Measurements from ENCODE around the gene NEUROD6.
A peak's percentile ranks its signal among the peaks of the same experiment; 100 is the strongest.

NEUROD6 gene

DNA sequence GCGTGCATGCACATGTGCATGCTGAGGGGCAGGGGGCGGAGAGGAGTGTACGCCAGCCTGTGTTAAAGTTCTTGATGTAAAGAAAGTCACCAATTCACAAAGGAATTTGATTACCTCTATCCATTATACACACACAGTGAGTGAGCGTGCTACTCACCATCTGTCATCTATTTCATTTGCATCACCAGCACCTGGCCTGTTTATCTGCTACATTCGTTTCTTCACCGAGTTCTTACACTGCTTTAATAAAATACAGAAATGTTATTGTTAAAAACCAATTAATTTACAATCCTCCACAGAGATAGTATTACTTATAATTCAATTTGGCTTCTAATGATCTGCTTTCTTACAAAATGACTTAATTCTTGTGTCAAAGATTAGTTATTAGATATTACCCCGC, 32.6 kb downstream of the NEUROD6 start:
- Histone ChIP-seq H3K4me3 (ENCODE audit: low read depth, low read length) (no peak overlapping the region), H3K9me3 (ENCODE audit: control insufficient read depth, insufficient read depth, low read depth, low read length) (no peaks in the 10 kb centered on the region), H3K36me3 (ENCODE audit: control insufficient read depth in 2 of 2, insufficient read depth in 1 of 2, low read length in 2 of 2) (no peaks in the 10 kb centered on the region), H3K4me1 (ENCODE audit: control insufficient read depth, insufficient read depth, low read length) (no peaks in the 10 kb centered on the region), H3K27ac (ENCODE audit: extremely low read depth, low read depth, low read length) (no peak overlapping the region)
- no peak for TF ChIP-seq ZNF16 (tag by site-specific recombination; IDR thresholded peaks at IDR 0.05; ENCODE audit: low read depth)
- no peak for TF ChIP-seq TRIM28 (IDR thresholded peaks at IDR 0.05; ENCODE audit: borderline replicate concordance, low read length)
- TF ChIP-seq ZNF157 (tag by site-specific recombination; IDR thresholded peaks at IDR 0.05) = no peak
- TF ChIP-seq ZFHX2 (tag by site-specific recombination; conservative IDR thresholded peaks at IDR 0.05) = no peak
- no peak for TF ChIP-seq ZNF658 (tag by site-specific recombination; IDR thresholded peaks at IDR 0.05)
- TF ChIP-seq ZNF394 (tag by site-specific recombination; IDR thresholded peaks at IDR 0.05; ENCODE audit: borderline replicate concordance) = no peak
- ChIA-PET POLR2A (no interaction called here), CTCF (no interaction called here)

DNA sequence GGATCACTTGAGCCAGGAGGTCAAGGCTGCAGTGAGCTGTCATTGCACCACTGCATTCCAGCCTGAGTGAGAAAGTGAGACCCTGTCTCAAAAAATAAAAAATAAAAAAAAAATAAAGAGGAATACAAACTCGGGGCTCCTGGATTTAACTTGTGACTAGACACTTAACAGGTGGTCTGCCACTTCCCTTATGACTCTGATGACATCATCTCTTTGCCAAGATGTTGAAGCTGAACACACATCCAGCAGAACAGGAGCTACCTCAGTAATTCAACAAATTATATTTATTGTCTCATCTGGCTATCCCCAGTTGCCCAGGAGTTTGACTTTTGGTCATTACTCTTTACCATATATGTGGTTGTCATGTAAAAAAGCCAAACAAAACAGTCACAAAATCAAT, 35.3 kb downstream of the NEUROD6 start:
- Histone ChIP-seq H3K9me3 (ENCODE audit: control insufficient read depth, insufficient read depth, low read depth, low read length) (no peaks in the 10 kb centered on the region), H3K36me3 (ENCODE audit: control insufficient read depth in 2 of 2, insufficient read depth in 1 of 2, low read length in 2 of 2) (no peaks in the 10 kb centered on the region), H3K4me3 (ENCODE audit: low read depth, low read length) (no peak overlapping the region), H3K4me1 (ENCODE audit: control insufficient read depth, insufficient read depth, low read length) (no peaks in the 10 kb centered on the region), H3K27ac (ENCODE audit: extremely low read depth, low read depth, low read length) (no peak overlapping the region)
- POLR2A ChIA-PET = no interaction called here
- CTCF ChIA-PET = interaction anchor here (0.7 kb wide), 1 partner anchor 328 kb away, joined by 4 read pairs; no protein-coding TSS in a partner anchor
- TF ChIP-seq ZNF654 (tag by site-specific recombination; IDR thresholded peaks at IDR 0.05; ENCODE audit: low read depth) (no peak), SCRT2 (tag by site-specific recombination; IDR thresholded peaks at IDR 0.05) (peak; percentile 52; the same call in 1 of the 2 replicates)

DNA sequence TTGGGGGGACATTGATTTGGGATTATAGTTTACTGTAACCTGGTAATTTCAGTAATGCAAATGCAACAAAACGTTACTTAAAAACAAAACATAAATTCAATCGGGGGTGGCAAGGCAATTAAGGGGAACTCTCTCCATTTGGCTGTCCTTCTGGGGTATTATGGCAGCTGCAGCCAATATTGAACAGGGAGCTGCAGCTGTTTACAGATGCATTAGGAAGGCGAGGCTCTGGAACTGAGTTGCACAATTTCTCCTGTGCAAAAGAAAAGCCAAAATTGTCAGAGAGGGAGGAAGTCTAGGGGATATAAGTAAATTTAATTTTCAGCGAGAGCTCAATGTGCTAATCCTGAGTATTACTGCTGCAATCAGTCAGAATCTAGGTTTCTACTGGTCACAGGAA, 36.1 kb downstream of the NEUROD6 start:
- Histone ChIP-seq H3K36me3 (ENCODE audit: control insufficient read depth in 2 of 2, insufficient read depth in 1 of 2, low read length in 2 of 2) (no peaks in the 10 kb centered on the region), H3K4me1 (ENCODE audit: control insufficient read depth, insufficient read depth, low read length) (no peaks in the 10 kb centered on the region), H3K27ac (ENCODE audit: extremely low read depth, low read depth, low read length) (no peak overlapping the region), H3K4me3 (ENCODE audit: low read depth, low read length) (no peak overlapping the region), H3K9me3 (ENCODE audit: control insufficient read depth, insufficient read depth, low read depth, low read length) (no peaks in the 10 kb centered on the region)
- CTCF ChIA-PET = no interaction called here
- POLR2A ChIA-PET = no interaction called here
- TF ChIP-seq ZNF416 (tag by site-specific recombination; IDR thresholded peaks at IDR 0.05) (no peak), ZNF10 (tag by site-specific recombination; IDR thresholded peaks at IDR 0.05) (no peak), ZNF350 (tag by site-specific recombination; IDR thresholded peaks at IDR 0.05) (no peak), KLF16 (tag by site-specific recombination; IDR thresholded peaks at IDR 0.05) (no peak), SP2 (tag by site-specific recombination; IDR thresholded peaks at IDR 0.05) (no peak), SALL2 (tag by site-specific recombination; IDR thresholded peaks at IDR 0.05; ENCODE audit: borderline replicate concordance) (no peak)
- TF ChIP-seq, protein P1, sequence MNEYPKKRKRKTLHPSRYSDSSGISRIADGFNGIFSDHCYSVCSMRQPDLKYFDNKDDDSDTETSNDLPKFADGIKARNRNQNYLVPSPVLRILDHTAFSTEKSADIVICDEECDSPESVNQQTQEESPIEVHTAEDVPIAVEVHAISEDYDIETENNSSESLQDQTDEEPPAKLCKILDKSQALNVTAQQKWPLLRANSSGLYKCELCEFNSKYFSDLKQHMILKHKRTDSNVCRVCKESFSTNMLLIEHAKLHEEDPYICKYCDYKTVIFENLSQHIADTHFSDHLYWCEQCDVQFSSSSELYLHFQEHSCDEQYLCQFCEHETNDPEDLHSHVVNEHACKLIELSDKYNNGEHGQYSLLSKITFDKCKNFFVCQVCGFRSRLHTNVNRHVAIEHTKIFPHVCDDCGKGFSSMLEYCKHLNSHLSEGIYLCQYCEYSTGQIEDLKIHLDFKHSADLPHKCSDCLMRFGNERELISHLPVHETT (tag by site-specific recombination; IDR thresholded peaks at IDR 0.05) = no peak
- TF ChIP-seq, protein P2, sequence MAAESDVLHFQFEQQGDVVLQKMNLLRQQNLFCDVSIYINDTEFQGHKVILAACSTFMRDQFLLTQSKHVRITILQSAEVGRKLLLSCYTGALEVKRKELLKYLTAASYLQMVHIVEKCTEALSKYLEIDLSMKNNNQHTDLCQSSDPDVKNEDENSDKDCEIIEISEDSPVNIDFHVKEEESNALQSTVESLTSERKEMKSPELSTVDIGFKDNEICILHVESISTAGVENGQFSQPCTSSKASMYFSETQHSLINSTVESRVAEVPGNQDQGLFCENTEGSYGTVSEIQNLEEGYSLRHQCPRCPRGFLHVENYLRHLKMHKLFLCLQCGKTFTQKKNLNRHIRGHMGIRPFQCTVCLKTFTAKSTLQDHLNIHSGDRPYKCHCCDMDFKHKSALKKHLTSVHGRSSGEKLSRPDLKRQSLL (tag by site-specific recombination; IDR thresholded peaks at IDR 0.05) = no peak
- TF ChIP-seq, protein P3, sequence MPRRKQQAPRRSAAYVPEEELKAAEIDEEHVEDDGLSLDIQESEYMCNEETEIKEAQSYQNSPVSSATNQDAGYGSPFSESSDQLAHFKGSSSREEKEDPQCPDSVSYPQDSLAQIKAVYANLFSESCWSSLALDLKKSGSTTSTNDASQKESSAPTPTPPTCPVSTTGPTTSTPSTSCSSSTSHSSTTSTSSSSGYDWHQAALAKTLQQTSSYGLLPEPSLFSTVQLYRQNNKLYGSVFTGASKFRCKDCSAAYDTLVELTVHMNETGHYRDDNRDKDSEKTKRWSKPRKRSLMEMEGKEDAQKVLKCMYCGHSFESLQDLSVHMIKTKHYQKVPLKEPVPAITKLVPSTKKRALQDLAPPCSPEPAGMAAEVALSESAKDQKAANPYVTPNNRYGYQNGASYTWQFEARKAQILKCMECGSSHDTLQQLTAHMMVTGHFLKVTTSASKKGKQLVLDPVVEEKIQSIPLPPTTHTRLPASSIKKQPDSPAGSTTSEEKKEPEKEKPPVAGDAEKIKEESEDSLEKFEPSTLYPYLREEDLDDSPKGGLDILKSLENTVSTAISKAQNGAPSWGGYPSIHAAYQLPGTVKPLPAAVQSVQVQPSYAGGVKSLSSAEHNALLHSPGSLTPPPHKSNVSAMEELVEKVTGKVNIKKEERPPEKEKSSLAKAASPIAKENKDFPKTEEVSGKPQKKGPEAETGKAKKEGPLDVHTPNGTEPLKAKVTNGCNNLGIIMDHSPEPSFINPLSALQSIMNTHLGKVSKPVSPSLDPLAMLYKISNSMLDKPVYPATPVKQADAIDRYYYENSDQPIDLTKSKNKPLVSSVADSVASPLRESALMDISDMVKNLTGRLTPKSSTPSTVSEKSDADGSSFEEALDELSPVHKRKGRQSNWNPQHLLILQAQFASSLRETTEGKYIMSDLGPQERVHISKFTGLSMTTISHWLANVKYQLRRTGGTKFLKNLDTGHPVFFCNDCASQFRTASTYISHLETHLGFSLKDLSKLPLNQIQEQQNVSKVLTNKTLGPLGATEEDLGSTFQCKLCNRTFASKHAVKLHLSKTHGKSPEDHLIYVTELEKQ (tag by site-specific recombination; IDR thresholded peaks at IDR 0.05; ENCODE audit: borderline replicate concordance) = no peak
- TF ChIP-seq, protein P4, sequence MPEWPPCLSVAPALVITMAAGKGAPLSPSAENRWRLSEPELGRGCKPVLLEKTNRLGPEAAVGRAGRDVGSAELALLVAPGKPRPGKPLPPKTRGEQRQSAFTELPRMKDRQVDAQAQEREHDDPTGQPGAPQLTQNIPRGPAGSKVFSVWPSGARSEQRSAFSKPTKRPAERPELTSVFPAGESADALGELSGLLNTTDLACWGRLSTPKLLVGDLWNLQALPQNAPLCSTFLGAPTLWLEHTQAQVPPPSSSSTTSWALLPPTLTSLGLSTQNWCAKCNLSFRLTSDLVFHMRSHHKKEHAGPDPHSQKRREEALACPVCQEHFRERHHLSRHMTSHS (tag by site-specific recombination; IDR thresholded peaks at IDR 0.05) = no peak
